ENCODE measurements around the gene METTL15.

DNA sequence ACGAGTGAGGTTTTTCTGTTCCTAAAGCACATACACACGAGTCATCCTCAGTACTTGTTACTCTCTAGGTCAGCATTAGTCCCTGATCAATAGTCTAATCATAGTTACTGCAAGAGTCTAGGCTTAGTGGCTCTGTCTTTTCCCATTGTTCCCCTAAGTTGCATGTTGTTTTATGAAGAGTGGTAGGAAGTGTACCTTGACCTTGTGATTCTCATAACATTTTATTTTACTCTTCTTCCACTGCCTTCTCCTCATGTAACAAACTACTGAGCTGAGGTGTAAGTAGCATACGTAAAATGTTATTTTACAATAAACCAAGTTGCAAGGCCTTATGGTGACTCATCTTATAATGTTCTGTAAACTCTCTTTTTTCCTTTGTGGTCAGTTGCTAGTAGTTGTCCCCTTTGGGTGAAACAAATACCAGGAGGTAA, 15.0 kb downstream of the METTL15 start:
- TF ChIP-seq, protein P1, sequence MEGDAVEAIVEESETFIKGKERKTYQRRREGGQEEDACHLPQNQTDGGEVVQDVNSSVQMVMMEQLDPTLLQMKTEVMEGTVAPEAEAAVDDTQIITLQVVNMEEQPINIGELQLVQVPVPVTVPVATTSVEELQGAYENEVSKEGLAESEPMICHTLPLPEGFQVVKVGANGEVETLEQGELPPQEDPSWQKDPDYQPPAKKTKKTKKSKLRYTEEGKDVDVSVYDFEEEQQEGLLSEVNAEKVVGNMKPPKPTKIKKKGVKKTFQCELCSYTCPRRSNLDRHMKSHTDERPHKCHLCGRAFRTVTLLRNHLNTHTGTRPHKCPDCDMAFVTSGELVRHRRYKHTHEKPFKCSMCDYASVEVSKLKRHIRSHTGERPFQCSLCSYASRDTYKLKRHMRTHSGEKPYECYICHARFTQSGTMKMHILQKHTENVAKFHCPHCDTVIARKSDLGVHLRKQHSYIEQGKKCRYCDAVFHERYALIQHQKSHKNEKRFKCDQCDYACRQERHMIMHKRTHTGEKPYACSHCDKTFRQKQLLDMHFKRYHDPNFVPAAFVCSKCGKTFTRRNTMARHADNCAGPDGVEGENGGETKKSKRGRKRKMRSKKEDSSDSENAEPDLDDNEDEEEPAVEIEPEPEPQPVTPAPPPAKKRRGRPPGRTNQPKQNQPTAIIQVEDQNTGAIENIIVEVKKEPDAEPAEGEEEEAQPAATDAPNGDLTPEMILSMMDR (conservative IDR thresholded peaks at IDR 0.05; ENCODE audit: low read depth, low read length), result no peak
- TF ChIP-seq EZH2 (IDR thresholded peaks at IDR 0.05; ENCODE audit: borderline replicate concordance, low read depth, low read length, poor library complexity, severe bottlenecking), result no peak
